ENCODE results near the gene HMHB1. TPM values are rescaled to one million over a fixed set of nuclear protein-coding genes. Genes with fewer than 3 reads are reported as not detected.

Gene HMHB1
- total and polyA plus RNA-seq, 9 donors: not detected

DNA sequence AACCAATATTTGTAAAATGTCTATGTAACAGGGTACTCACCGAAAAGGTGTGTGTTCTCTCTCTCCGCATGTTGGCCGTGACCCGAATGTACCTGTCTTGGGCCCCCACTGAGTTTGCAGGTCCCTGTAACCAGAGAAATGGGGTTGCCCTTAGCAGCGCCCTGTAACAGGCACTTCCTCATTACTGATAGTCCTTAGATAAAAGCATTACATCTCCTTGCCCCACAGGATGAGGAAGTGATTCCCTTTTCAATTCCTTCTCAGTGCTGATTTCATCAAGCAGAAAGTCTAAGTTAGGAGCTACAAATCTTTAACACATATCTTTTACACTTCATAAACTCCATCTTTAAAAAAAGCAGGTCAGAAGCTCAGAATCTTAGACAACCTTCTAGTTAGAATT is 15.2 kb upstream of the HMHB1 start:
- H3K27me3 ChIP-seq: no peaks in the 10 kb centered on the region
- no peak for DNase-seq
- WGBS, 3 donors: 91 to 96% (median 94%) methylated on average over 5 of the region's 5 CpGs

DNA sequence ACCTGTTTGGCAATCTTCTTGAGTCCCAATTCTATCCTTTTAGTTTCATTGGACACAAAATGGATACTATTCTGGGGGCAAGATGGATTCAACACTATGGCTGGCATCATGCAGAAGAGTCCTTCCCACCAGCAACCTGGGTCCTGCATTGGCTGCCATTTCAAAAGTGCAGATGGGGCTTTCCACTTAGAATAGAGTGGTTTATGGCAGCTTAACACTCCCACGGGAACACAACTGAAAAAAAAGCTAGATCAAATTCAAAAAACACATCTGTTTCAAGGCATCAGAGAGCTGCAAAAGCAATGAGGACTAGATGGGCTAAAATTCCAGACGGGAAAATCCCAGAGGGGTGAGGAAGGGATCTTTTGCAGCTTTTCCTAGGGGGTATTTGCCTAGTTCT is 11.2 kb upstream of the HMHB1 start:
- Histone ChIP-seq H3K4me1 (ENCODE audit: insufficient read depth) (no peaks in the 10 kb centered on the region), H3K27ac (no peak overlapping the region), H3K36me3 (no peaks in the 10 kb centered on the region), H3K4me3 (no peak overlapping the region), H3K27me3 (no peaks in the 10 kb centered on the region), H3K9me3 (no peaks in the 10 kb centered on the region)
- 39 to 47% (median 40%) methylated on average over 2 of the region's 2 CpGs for WGBS, 3 donors
- TF ChIP-seq POLR2A (IDR thresholded peaks at IDR 0.05): no peak
- TF ChIP-seq, protein P1, sequence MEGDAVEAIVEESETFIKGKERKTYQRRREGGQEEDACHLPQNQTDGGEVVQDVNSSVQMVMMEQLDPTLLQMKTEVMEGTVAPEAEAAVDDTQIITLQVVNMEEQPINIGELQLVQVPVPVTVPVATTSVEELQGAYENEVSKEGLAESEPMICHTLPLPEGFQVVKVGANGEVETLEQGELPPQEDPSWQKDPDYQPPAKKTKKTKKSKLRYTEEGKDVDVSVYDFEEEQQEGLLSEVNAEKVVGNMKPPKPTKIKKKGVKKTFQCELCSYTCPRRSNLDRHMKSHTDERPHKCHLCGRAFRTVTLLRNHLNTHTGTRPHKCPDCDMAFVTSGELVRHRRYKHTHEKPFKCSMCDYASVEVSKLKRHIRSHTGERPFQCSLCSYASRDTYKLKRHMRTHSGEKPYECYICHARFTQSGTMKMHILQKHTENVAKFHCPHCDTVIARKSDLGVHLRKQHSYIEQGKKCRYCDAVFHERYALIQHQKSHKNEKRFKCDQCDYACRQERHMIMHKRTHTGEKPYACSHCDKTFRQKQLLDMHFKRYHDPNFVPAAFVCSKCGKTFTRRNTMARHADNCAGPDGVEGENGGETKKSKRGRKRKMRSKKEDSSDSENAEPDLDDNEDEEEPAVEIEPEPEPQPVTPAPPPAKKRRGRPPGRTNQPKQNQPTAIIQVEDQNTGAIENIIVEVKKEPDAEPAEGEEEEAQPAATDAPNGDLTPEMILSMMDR (IDR thresholded peaks at IDR 0.05): no peak
- no peak for TF ChIP-seq EP300 (IDR thresholded peaks at IDR 0.05)
- intact Hi-C loops (cut with DNase I): no loop called here
- no peak for DNase-seq

More for the DNA sequence above, 15.2 kb upstream of the HMHB1 start:
- no peaks in the 10 kb centered on the region for H3K4me1 ChIP-seq (ENCODE audit: insufficient read depth)
- intact Hi-C loops (cut with DNase I): no loop called here
- no peak for TF ChIP-seq POLR2A (IDR thresholded peaks at IDR 0.05)
- no peak for TF ChIP-seq EP300 (IDR thresholded peaks at IDR 0.05)
- TF ChIP-seq, protein P1 (IDR thresholded peaks at IDR 0.05): no peak
- no peak overlapping the region for H3K27ac ChIP-seq
- no peaks in the 10 kb centered on the region for H3K9me3 ChIP-seq
- no peaks in the 10 kb centered on the region for H3K36me3 ChIP-seq
- no peak overlapping the region for H3K4me3 ChIP-seq

DNA sequence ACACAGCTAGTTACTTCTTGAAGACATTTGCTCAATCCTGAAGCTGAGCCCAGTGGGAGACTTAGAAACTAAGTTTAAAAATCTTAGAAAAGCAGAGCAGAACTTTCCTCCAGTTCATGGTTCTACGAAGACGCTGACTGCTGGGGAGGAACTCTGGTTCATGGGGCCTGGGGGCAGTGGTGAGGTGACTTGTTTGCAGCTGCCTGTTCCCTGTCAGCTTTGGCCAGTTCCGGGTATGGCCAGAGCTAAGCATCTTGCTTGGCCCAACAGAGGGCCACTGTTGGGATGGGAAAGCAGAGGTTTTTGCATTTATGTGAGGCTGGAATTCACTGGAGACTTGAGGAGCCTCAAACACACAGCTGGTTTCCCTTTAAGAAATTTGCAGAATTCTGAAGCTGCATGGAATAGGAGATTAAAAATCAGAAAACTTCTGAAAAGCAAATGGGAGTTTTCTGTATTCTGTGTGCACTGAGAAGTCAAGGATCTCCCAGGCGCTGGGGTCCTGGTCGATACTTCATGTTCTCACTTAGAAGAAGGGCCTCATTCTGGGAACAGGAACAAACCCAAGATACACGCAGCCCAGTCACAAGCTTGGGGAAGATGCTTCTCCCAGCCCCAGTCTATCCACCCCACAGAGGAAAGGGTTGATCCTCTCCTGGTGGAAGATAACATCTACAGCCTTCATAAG is 10.6 kb upstream of the HMHB1 start:
- TF ChIP-seq EP300 (IDR thresholded peaks at IDR 0.05) (no peak), POLR2A (IDR thresholded peaks at IDR 0.05) (no peak)
- TF ChIP-seq, protein P1 (IDR thresholded peaks at IDR 0.05): no peak
- no peak for DNase-seq
- Histone ChIP-seq H3K27ac (no peak overlapping the region), H3K4me1 (ENCODE audit: insufficient read depth) (no peaks in the 10 kb centered on the region), H3K27me3 (no peaks in the 10 kb centered on the region), H3K36me3 (no peaks in the 10 kb centered on the region), H3K9me3 (no peaks in the 10 kb centered on the region), H3K4me3 (no peak overlapping the region)
- intact Hi-C loops (cut with DNase I): no loop called here
- 85 to 89% (median 85%) methylated on average over 6 of the region's 6 CpGs for WGBS, 3 donors

DNA sequence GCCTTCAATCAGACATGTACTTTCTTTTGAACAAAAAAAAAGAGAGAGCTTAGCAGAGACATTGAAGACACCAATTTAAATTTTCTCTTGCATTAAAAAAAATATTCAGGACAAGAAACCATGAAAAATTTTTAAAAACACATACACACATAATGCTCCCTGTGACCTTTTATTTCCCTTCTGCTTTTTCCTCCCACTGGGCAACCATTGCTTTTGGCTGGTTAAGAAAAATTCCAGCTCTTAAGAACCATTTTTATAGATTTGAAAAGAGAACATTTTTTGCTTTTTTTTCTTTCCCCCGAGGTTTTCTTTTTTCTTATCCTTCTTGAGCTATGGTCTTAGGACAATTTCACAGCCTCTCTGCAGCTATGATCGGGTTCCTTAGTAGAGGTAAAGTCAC is 6.1 kb upstream of the HMHB1 start:
- Histone ChIP-seq H3K36me3 (no peaks in the 10 kb centered on the region), H3K9me3 (no peaks in the 10 kb centered on the region), H3K4me1 (ENCODE audit: insufficient read depth) (no peaks in the 10 kb centered on the region), H3K27me3 (no peaks in the 10 kb centered on the region), H3K27ac (no peak overlapping the region), H3K4me3 (no peak overlapping the region)
- no peak for DNase-seq
- intact Hi-C loops (cut with DNase I): no loop called here
- TF ChIP-seq POLR2A (IDR thresholded peaks at IDR 0.05) (no peak), EP300 (IDR thresholded peaks at IDR 0.05) (no peak)
- TF ChIP-seq, protein P1 (IDR thresholded peaks at IDR 0.05): no peak
- 50 to 59% (median 57%) methylated on average over 2 of the region's 2 CpGs for WGBS, 3 donors

All from ovary (tissue), 9 donors.